ENCODE measurements around the gene EDN1.

DNA sequence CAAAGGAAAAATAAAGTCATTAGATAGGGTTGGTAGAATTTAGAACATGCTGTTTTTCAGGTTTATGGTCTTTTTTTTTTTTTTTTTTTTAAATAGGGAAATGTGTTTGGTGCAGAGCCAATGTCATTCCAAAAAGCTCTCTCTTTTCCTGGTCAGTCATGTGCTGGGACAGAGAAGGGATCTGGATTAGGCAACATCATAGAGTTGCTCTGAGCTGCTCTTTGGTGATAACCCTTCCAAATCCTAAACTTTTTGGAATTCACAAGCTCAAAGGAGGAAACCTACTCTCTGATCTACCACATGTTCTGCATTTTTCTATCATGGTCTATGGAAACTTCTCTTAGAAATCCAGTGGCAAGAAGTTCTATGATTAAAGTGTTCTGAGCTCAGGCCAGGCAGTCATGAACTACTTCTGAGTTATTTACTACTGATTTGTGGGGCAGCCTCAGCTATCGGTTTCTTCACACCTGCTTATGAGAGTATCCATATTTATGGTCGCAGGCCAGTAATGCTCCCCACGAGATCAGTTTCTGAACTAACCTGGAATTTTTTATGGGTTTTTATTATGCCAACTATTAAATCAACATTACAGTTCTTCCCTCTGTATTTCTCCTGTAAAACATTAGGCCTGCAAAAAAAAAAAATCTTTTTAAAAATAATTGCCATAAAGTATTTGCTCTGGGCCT, 4.8 kb downstream of the EDN1 start:
- TF ChIP-seq SATB2 (CRISPR knock-in tag; IDR thresholded peaks at IDR 0.05) = no peak
- no peak for TF ChIP-seq ZNF83 (CRISPR knock-in tag; IDR thresholded peaks at IDR 0.05; ENCODE audit: borderline replicate concordance)
- no peak for TF ChIP-seq POLR2AphosphoS5 (IDR thresholded peaks at IDR 0.05; ENCODE audit: low read depth, low read length)
- TF ChIP-seq ELF4 (CRISPR knock-in tag; IDR thresholded peaks at IDR 0.05; ENCODE audit: borderline replicate concordance) = no peak
- TF ChIP-seq ZNF20 (CRISPR knock-in tag; IDR thresholded peaks at IDR 0.05) = no peak
- TF ChIP-seq GABPA (IDR thresholded peaks at IDR 0.05; ENCODE audit: low read depth, low read length) = no peak
- no peak for TF ChIP-seq GABPA (CRISPR knock-in tag; IDR thresholded peaks at IDR 0.05; ENCODE audit: low read depth)
- TF ChIP-seq, protein P1, sequence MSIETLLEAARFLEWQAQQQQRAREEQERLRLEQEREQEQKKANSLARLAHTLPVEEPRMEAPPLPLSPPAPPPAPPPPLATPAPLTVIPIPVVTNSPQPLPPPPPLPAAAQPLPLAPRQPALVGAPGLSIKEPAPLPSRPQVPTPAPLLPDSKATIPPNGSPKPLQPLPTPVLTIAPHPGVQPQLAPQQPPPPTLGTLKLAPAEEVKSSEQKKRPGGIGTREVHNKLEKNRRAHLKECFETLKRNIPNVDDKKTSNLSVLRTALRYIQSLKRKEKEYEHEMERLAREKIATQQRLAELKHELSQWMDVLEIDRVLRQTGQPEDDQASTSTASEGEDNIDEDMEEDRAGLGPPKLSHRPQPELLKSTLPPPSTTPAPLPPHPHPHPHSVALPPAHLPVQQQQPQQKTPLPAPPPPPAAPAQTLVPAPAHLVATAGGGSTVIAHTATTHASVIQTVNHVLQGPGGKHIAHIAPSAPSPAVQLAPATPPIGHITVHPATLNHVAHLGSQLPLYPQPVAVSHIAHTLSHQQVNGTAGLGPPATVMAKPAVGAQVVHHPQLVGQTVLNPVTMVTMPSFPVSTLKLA (IDR thresholded peaks at IDR 0.05) = no peak
- TF ChIP-seq NR3C1 (CRISPR knock-in tag; IDR thresholded peaks at IDR 0.05) = no peak
- TF ChIP-seq, protein P2, sequence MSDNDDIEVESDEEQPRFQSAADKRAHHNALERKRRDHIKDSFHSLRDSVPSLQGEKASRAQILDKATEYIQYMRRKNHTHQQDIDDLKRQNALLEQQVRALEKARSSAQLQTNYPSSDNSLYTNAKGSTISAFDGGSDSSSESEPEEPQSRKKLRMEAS (IDR thresholded peaks at IDR 0.05) = no peak
- TF ChIP-seq ZNF879 (CRISPR knock-in tag; IDR thresholded peaks at IDR 0.05) = no peak
- no peak for TF ChIP-seq JUN (CRISPR knock-in tag; IDR thresholded peaks at IDR 0.05)
